Neural progenitor cell (in vitro differentiated cells): Measurements from ENCODE around the gene COX10. TPM values are rescaled to one million over a fixed set of nuclear protein-coding genes. Genes with fewer than 3 reads are reported as not detected.

Source experiments
- DNase-seq: peaks from one replicate; pipeline ENCODE4 v3.0.0-alpha.2; 2016; ENCODE audit warnings: low spot score
- H2AFZ ChIP-seq: fragments of 200-600 bp; sonication (generic); replicated peaks from 2 replicates; pipeline ENCODE4 v1.6.1; 2016; ENCODE audit warnings: antibody characterized with exemption
- H3F3A ChIP-seq: fragments of 200-600 bp; sonication (generic); 2 replicates; pipeline ENCODE4 v1.6.1; 2016; ENCODE audit warnings: antibody characterized with exemption, low read depth
- H3K27ac ChIP-seq: fragments of 200-600 bp; sonication (generic); 2 replicates; pipeline ENCODE4 v1.5.1; 2016; ENCODE audit warnings: mild to moderate bottlenecking
- H3K27me3 ChIP-seq: fragments of 200-600 bp; sonication (generic); 2 replicates; pipeline ENCODE4 v1.6.1; 2016; ENCODE audit warnings: mild to moderate bottlenecking, moderate library complexity
- H3K36me3 ChIP-seq: fragments of 200-600 bp; sonication (generic); 2 replicates; pipeline ENCODE4 v1.5.1; 2016
- H3K4me1 ChIP-seq: fragments of 200-600 bp; sonication (generic); 2 replicates; pipeline ENCODE4 v1.6.1; 2016; ENCODE audit warnings: mixed run types
- H3K4me2 ChIP-seq: fragments of 200-600 bp; sonication (generic); 2 replicates; pipeline ENCODE4 v1.6.1; 2016
- H3K4me3 ChIP-seq: fragments of 200-600 bp; sonication (generic); 2 replicates; pipeline ENCODE4 v1.5.1; 2016
- H3K79me2 ChIP-seq: fragments of 200-600 bp; sonication (generic); 2 replicates; pipeline ENCODE4 v1.6.1; 2016; ENCODE audit warnings: low read depth
- H3K9ac ChIP-seq: fragments of 200-600 bp; sonication (generic); 2 replicates; pipeline ENCODE4 v1.6.1; 2016
- H3K9me3 ChIP-seq: fragments of 200-600 bp; sonication (generic); 2 replicates; pipeline ENCODE4 v1.5.1; 2016; ENCODE audit warnings: low read depth
- H4K20me1 ChIP-seq: fragments of 200-600 bp; sonication (generic); 2 replicates; pipeline ENCODE4 v1.6.1; 2016; ENCODE audit warnings: low read depth
- H3K27ac Mint-ChIP-seq: 3 replicates; pipeline ENCODE4 v1.8.0; 2021; ENCODE audit warnings: mixed read lengths
- H3K27me3 Mint-ChIP-seq: 2 replicates; pipeline ENCODE4 v1.8.0; 2022; ENCODE audit warnings: low read depth, mild to moderate bottlenecking, inconsistent platforms, moderate library complexity, mixed read lengths; ENCODE audit not compliant: insufficient read depth
- H3K36me3 Mint-ChIP-seq: 3 replicates; pipeline ENCODE4 v1.8.0; 2021; ENCODE audit warnings: mixed read lengths
- H3K4me1 Mint-ChIP-seq: 3 replicates; pipeline ENCODE4 v1.8.0; 2021; ENCODE audit warnings: mixed read lengths
- H3K4me3 Mint-ChIP-seq: 3 replicates; pipeline ENCODE4 v1.8.0; 2021; ENCODE audit warnings: mild to moderate bottlenecking, moderate library complexity, mixed read lengths
- H3K9me3 Mint-ChIP-seq: 3 replicates; pipeline ENCODE4 v1.8.0; 2020; ENCODE audit warnings: mixed read lengths
- CTCF ChIP-seq: fragments of 200-600 bp; sonication (generic); IDR thresholded peaks from 2 replicates; pipeline ENCODE4 v1.5.1; 2017; ENCODE audit warnings: antibody characterized with exemption, mild to moderate bottlenecking
- EZH2 ChIP-seq: fragments of 200-600 bp; sonication (generic); IDR thresholded peaks from 2 replicates; pipeline ENCODE4 v1.6.1; 2017; ENCODE audit warnings: antibody characterized with exemption, mild to moderate bottlenecking, moderate library complexity
- EZH2phosphoT487 ChIP-seq: fragments of 200-600 bp; sonication (generic); IDR thresholded peaks from 2 replicates; pipeline ENCODE4 v1.6.1; 2017; ENCODE audit warnings: antibody characterized with exemption
- total RNA-seq: library from RNA; depleted of rRNA; stranded (reverse); fragments of >200 nt; gene quantifications from 2 replicates; pipeline ENCODE4 v1.2.3, GENCODE V29; 2015; ENCODE audit warnings: low replicate concordance

Gene COX10
- total RNA-seq, 1 donor from 2014 or later: 18.0 TPM

GRCh38 chr17:14082848-14083247 is 13.5 kb downstream of the COX10 start:
- no peaks in the 10 kb centered on the region for H3K36me3 ChIP-seq
- H3K9me3 ChIP-seq: no peaks in the 10 kb centered on the region
- Mint-ChIP-seq H3K4me1 (no peaks in the 10 kb centered on the region), H3K4me3 (no peak overlapping the region), H3K27ac (no peak overlapping the region), H3K9me3 (no peaks in the 10 kb centered on the region), H3K36me3 (peaks cover 2% of the 10 kb centered on the region), H3K27me3 (no peaks in the 10 kb centered on the region)
- peaks cover 22% of the 10 kb centered on the region for H3K79me2 ChIP-seq
- H3K9ac ChIP-seq: no peak overlapping the region
- H3K4me1 ChIP-seq: no peaks in the 10 kb centered on the region
- H3K4me2 ChIP-seq: no peak overlapping the region
- H4K20me1 ChIP-seq: no peaks in the 10 kb centered on the region
- H3K4me3 ChIP-seq: no peak overlapping the region
- H3F3A ChIP-seq: no peaks in the 10 kb centered on the region
- no peak for DNase-seq
- no peaks in the 10 kb centered on the region for H3K27me3 ChIP-seq
- H3K27ac ChIP-seq: no peak overlapping the region
- H2AFZ ChIP-seq: no peak overlapping the region
- no peak for TF ChIP-seq CTCF
- TF ChIP-seq EZH2phosphoT487: no peak

GRCh38 chr17:14084955-14085354 is 15.7 kb downstream of the COX10 start:
- Histone ChIP-seq H3K9me3 (no peaks in the 10 kb centered on the region), H3F3A (no peaks in the 10 kb centered on the region), H4K20me1 (no peaks in the 10 kb centered on the region), H3K9ac (no peak overlapping the region), H3K4me2 (no peak overlapping the region), H3K79me2 (peaks cover 27% of the 10 kb centered on the region), H3K4me3 (no peak overlapping the region), H2AFZ (no peak overlapping the region), H3K27me3 (no peaks in the 10 kb centered on the region), H3K4me1 (no peaks in the 10 kb centered on the region), H3K27ac (no peak overlapping the region), H3K36me3 (no peaks in the 10 kb centered on the region)
- H3K9me3 Mint-ChIP-seq: no peaks in the 10 kb centered on the region
- H3K36me3 Mint-ChIP-seq: peaks cover 2% of the 10 kb centered on the region
- TF ChIP-seq EZH2phosphoT487 (no peak), EZH2 (no peak), CTCF (no peak)
- H3K27me3 Mint-ChIP-seq: no peaks in the 10 kb centered on the region
- H3K27ac Mint-ChIP-seq: no peak overlapping the region
- H3K4me3 Mint-ChIP-seq: no peak overlapping the region
- no peak for DNase-seq
- H3K4me1 Mint-ChIP-seq: no peaks in the 10 kb centered on the region

- H3K9me3 ChIP-seq: no peaks in the 10 kb centered on the region
- Mint-ChIP-seq H3K4me3 (no peak overlapping the region), H3K27me3 (no peaks in the 10 kb centered on the region), H3K4me1 (no peaks in the 10 kb centered on the region), H3K9me3 (no peaks in the 10 kb centered on the region), H3K27ac (no peak overlapping the region), H3K36me3 (no peaks in the 10 kb centered on the region)
- no peaks in the 10 kb centered on the region for H3K36me3 ChIP-seq
- H3K27me3 ChIP-seq: no peaks in the 10 kb centered on the region
- H3K4me1 ChIP-seq: no peaks in the 10 kb centered on the region
- H2AFZ ChIP-seq: no peak overlapping the region
- TF ChIP-seq EZH2phosphoT487 (no peak), CTCF (no peak), EZH2 (no peak)
- no peak overlapping the region for H3K27ac ChIP-seq
- no peak overlapping the region for H3K4me3 ChIP-seq
- no peak overlapping the region for H3K4me2 ChIP-seq
- DNase-seq: no peak
- no peaks in the 10 kb centered on the region for H4K20me1 ChIP-seq
- H3F3A ChIP-seq: no peaks in the 10 kb centered on the region
- no peak overlapping the region for H3K9ac ChIP-seq
- peaks cover 27% of the 10 kb centered on the region for H3K79me2 ChIP-seq
These were observed 16.9 kb downstream of the COX10 start for GRCh38 chr17:14086189-14086588.

- peaks cover 4% of the 10 kb centered on the region for H3K4me1 Mint-ChIP-seq
- peaks cover 32% of the 10 kb centered on the region for H3K79me2 ChIP-seq
- no peak overlapping the region for H3K4me2 ChIP-seq
- no peak overlapping the region for H3K27ac ChIP-seq
- no peak overlapping the region for H3K27ac Mint-ChIP-seq
- H3F3A ChIP-seq: no peaks in the 10 kb centered on the region
- no peaks in the 10 kb centered on the region for H3K27me3 Mint-ChIP-seq
- H3K36me3 Mint-ChIP-seq: no peaks in the 10 kb centered on the region
- no peaks in the 10 kb centered on the region for H4K20me1 ChIP-seq
- no peak for DNase-seq
- no peaks in the 10 kb centered on the region for H3K4me1 ChIP-seq
- H2AFZ ChIP-seq: no peak overlapping the region
- H3K9ac ChIP-seq: no peak overlapping the region
- H3K36me3 ChIP-seq: no peaks in the 10 kb centered on the region
- no peak overlapping the region for H3K4me3 ChIP-seq
- no peaks in the 10 kb centered on the region for H3K9me3 ChIP-seq
- H3K9me3 Mint-ChIP-seq: no peaks in the 10 kb centered on the region
- H3K27me3 ChIP-seq: no peaks in the 10 kb centered on the region
- H3K4me3 Mint-ChIP-seq: no peak overlapping the region
- TF ChIP-seq EZH2 (no peak), CTCF (no peak), EZH2phosphoT487 (no peak)
These were observed 19.9 kb downstream of the COX10 start for GRCh38 chr17:14089179-14089578.
